Sigmoid colon (tissue), 7 donors: Measurements from ENCODE around the gene MSANTD1. TPM values are rescaled to one million over a fixed set of nuclear protein-coding genes. Genes with fewer than 3 reads are reported as not detected.

Experiments
- DNase-seq: peaks from one replicate; pipeline ENCODE4 v3.0.0-alpha.2; 2019
- H3K27ac ChIP-seq, 4 donors: fragments of 200-600 bp; sonication (generic); one replicate each; pipeline ENCODE4 v1.5.1; 2016 to 2019; ENCODE audit warnings: mild to moderate bottlenecking in 1 of 4
- H3K27me3 ChIP-seq, 3 donors: fragments of 200-600 bp; sonication (generic); one replicate each; pipeline ENCODE4 v1.5.1; 2019; ENCODE audit warnings: mild to moderate bottlenecking in 1 of 3
- H3K36me3 ChIP-seq, 4 donors: fragments of 200-600 bp; sonication (generic); one replicate each; pipeline ENCODE4 v1.5.1; 2016 to 2019
- H3K4me1 ChIP-seq, 4 donors: fragments of 200-600 bp; sonication (generic); one replicate each; pipeline ENCODE4 v1.5.1; 2017 to 2019
- H3K4me3 ChIP-seq, 4 donors: fragments of 200-600 bp; sonication (generic); one replicate each; pipeline ENCODE4 v1.5.1; 2017 to 2019; ENCODE audit warnings: mild to moderate bottlenecking in 2 of 4, moderate library complexity in 1 of 4
- H3K9me3 ChIP-seq, 4 donors: fragments of 200-600 bp in 3 of 4; sonication (generic) in 3 of 4; one replicate each; pipeline versions ENCODE4 v1.5.1 to v1.6.1; 2013 to 2019
- CTCF ChIP-seq, 4 experiments: fragments of 450-650 bp in 3 of 4; fragments of 200-600 bp in 1 of 4; IDR thresholded peaks; one replicate each; pipeline ENCODE4 v1.5.1; 2016 to 2019; ENCODE audit warnings: antibody characterized with exemption in 4 of 4, mild to moderate bottlenecking in 3 of 4, moderate library complexity in 2 of 4
- EP300 ChIP-seq, 4 donors: sonication (generic); formaldehyde crosslinking; IDR thresholded peaks; one replicate each; pipeline ENCODE4 v1.6.1; 2017; ENCODE audit warnings: antibody characterized with exemption in 4 of 4
- POLR2A ChIP-seq, 2 donors: fragments of 450-650 bp; IDR thresholded peaks; one replicate each; pipeline ENCODE4 v1.6.1; 2016; ENCODE audit warnings: antibody characterized with exemption in 2 of 2, mild to moderate bottlenecking in 2 of 2, moderate library complexity in 2 of 2
- POLR2AphosphoS5 ChIP-seq, 4 donors: sonication (generic); formaldehyde crosslinking; IDR thresholded peaks; one replicate each; pipeline ENCODE4 v1.6.1; 2017; ENCODE audit warnings: antibody characterized with exemption in 4 of 4
- WGBS, 2 donors: extraction: QIAGEN DNeasy Blood & Tissue Kit; methylation state at CpG; one replicate each; pipeline ENCODE4 v1.1.7; 2013; 5-methylcytosine and 5-hydroxymethylcytosine counted together
- intact Hi-C: fragments of 100-400 bp; cut with DNase I; formaldehyde crosslinking; loops from one replicate; pipeline ENCODE4 v1.15.1; 2023
- polyA plus RNA-seq, 3 donors: library from polyadenylated mRNA; stranded (reverse); fragments of 200-250 nt; gene quantifications; one replicate each; pipeline ENCODE4 v1.2.3, GENCODE V29; 2013
- total RNA-seq, 4 donors: library from RNA; depleted of rRNA; stranded (reverse); fragments of >200 nt; gene quantifications; one replicate each; pipeline ENCODE4 v1.1.0, GENCODE V29; 2016
- donor health status: healthy with polysubstance abuse.
- donor health status: Bipolar disorder and iron deficiency.
- donor health status: healthy.

MSANTD1 gene
- total and polyA plus RNA-seq, 7 donors, result under 0.01 to 1.2 (median 0.40) TPM; not detected in 1

GRCh38 chr4:3283916-3284315, 35.0 kb downstream of the MSANTD1 start:
- no peaks in the 10 kb centered on the region for H3K4me1 ChIP-seq
- H3K27ac ChIP-seq, result no peak overlapping the region
- TF ChIP-seq CTCF (IDR thresholded peaks at IDR 0.05), result no peak
- no peak for TF ChIP-seq POLR2AphosphoS5 (IDR thresholded peaks at IDR 0.05)
- no peak for TF ChIP-seq POLR2A (IDR thresholded peaks at IDR 0.05)
- TF ChIP-seq EP300 (IDR thresholded peaks at IDR 0.05), result no peak
- WGBS, 2 donors, result 82 to 90% methylated on average over 13 of the region's 13 CpGs
- no peak overlapping the region for H3K4me3 ChIP-seq
- intact Hi-C loops, result no loop called here
- H3K9me3 ChIP-seq, result no peaks in the 10 kb centered on the region
- peaks cover 0 to 39% (median 21%) of the 10 kb centered on the region in 3 donors for H3K27me3 ChIP-seq
- no peaks in the 10 kb centered on the region for H3K36me3 ChIP-seq
- no peak for DNase-seq

GRCh38 chr4:3284734-3285557, 36.0 kb downstream of the MSANTD1 start:
- H3K4me3 ChIP-seq, result no peak overlapping the region
- H3K9me3 ChIP-seq, result no peaks in the 10 kb centered on the region
- no peaks in the 10 kb centered on the region for H3K4me1 ChIP-seq
- TF ChIP-seq POLR2A (IDR thresholded peaks at IDR 0.05) (no peak), CTCF (IDR thresholded peaks at IDR 0.05) (no peak), EP300 (IDR thresholded peaks at IDR 0.05) (no peak), POLR2AphosphoS5 (IDR thresholded peaks at IDR 0.05) (no peak)
- H3K27ac ChIP-seq, result no peak overlapping the region
- WGBS, 2 donors, result 67 to 86% methylated on average over 24 of the region's 24 CpGs
- no peak for DNase-seq
- H3K36me3 ChIP-seq, result no peaks in the 10 kb centered on the region
- H3K27me3 ChIP-seq, result peaks cover 0 to 39% (median 21%) of the 10 kb centered on the region in 3 donors
- intact Hi-C loops, result no loop called here

- WGBS, 2 donors, result 48 to 60% methylated on average over 38 of the region's 38 CpGs
Measured at GRCh38 chr4:3285558-3286334, 36.8 kb downstream of the MSANTD1 start.

More at GRCh38 chr4:3285558-3286334, 36.8 kb downstream of the MSANTD1 start:
- no peak for TF ChIP-seq CTCF (IDR thresholded peaks at IDR 0.05)
- no peak for TF ChIP-seq POLR2A (IDR thresholded peaks at IDR 0.05)
- no peak for TF ChIP-seq POLR2AphosphoS5 (IDR thresholded peaks at IDR 0.05)
- TF ChIP-seq EP300 (IDR thresholded peaks at IDR 0.05), result no peak
- no peaks in the 10 kb centered on the region for H3K9me3 ChIP-seq
- peaks cover 0 to 2% (median under 1%) of the 10 kb centered on the region in 4 donors for H3K4me1 ChIP-seq
- no peaks in the 10 kb centered on the region for H3K36me3 ChIP-seq
- intact Hi-C loops, result no loop called here
- H3K4me3 ChIP-seq, result no peak overlapping the region
- H3K27ac ChIP-seq, result no peak overlapping the region
- no peak for DNase-seq
- H3K27me3 ChIP-seq, result peaks cover 0 to 39% (median 21%) of the 10 kb centered on the region in 3 donors
